Hindlimb muscle (tissue), 1 donor: Measurements from ENCODE around the gene PIGS. TPM values are rescaled to one million over a fixed set of nuclear protein-coding genes. Genes with fewer than 3 reads are reported as not detected.
A peak's percentile ranks its signal among the peaks of the same experiment; 100 is the strongest.

Source experiments
- DNase-seq: peaks from one replicate; pipeline ENCODE4 v3.0.0-alpha.2; 2013
- polyA plus RNA-seq: library from polyadenylated mRNA; unstranded; fragments of 120-200 nt; gene quantifications from one replicate; pipeline ENCODE4 v1.2.1, GENCODE V29; 2013; ENCODE audit not compliant: insufficient read length

PIGS gene
- polyA plus RNA-seq, 1 donor = 51.9 TPM

- no peak for DNase-seq
Measured at GRCh38 chr17:28549236-28550132, 21.8 kb downstream of the PIGS start.

DNA sequence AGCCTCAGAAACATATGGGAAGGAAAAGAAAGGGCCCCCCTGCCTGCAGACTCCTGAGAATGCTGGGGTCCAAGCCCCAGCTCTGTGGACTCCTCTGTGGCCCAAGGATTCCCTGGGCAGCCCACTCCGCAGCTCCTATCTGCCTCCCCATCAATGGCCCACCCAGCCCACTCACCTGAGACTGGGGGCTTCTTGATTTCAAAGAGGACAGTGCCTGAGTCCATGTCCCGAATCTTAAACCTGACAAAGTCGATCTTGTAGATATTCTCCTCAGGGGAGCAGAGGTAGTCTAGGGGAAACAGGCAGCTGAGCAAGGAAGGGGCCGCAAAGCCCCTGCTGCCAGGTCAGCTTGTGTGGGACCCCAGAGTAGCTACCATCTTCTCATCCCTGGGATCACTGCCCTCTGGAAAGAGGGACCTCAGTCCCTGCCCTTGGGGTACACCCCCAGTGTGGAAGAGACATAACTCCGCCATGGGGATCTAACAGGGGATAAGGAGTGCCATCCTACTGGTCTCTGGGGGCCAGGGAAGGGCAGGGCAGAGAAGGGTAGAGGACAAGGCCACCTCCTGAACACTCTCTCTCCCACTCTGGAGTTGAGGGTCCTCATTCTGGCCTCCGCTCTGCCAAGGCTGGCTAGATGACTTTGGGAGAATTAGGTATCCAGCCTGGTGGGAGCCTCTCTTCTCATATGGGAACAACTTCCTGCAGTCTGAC, 22.8 kb downstream of the PIGS start:
- no peak for DNase-seq

DNA sequence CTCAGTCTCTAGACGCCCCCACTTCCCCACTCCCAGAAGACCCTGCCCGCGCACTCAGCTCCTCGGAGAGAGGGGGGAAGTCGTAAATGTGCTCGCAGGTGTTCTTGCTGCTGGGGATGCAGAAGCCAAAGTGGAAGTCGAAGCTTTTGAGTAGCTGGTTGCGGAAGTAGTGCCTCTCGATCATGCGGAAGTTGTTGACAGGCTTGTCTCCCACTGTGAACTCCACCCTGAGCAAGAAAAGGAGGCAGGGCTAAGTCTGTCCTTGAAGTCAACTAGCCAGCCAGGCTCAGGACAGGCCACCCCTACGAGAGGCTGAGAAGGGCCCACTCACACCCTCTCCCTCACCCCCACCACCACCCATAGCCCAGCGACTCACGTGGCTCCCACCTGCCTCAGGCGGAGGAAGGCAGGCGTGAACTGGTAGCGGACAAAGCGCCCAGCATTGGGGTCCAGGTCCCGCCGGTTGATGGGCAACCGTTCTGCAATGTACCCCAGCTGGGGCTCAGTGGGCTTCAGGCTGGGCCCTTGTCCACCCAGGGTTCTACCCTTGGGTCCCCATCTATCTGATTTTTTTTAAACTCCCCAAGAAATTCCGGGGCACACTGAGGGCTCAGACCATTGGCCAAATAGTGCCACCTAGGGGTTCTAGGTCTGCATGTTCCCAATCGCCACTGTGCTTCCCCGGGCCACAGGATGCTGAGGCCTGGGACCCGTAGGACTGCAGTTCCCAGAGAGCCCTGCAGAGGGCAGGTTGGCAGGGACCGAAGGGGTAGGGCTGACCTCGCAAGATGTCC, 23.5 kb downstream of the PIGS start:
- peak; percentile 43 for DNase-seq

DNA sequence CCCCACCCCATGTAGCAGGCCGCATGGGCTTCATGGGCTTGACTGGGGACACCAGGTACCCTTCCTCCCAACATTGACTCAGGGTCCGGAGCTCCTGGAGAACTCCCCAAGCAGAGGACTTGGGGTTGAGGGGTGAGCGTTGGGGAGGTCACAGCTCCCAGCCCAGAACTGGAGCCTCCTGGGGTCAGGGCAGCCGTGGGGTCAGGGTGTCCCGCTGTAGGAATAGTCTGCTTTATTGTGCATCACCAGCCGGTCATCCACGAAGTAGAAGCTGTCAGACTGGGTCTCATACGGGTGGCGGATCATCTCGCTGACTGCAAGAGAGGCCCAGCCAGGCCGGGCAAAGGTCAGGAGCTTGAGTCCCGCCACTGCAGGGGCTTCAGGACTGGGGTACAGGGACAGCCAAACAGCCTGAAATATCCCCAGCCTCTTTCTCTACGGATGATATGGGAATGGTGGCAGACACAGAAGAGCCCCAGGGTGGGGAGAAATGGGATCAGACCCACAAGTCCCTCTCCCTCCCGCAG, 24.2 kb downstream of the PIGS start:
- DNase-seq = no peak

DNA sequence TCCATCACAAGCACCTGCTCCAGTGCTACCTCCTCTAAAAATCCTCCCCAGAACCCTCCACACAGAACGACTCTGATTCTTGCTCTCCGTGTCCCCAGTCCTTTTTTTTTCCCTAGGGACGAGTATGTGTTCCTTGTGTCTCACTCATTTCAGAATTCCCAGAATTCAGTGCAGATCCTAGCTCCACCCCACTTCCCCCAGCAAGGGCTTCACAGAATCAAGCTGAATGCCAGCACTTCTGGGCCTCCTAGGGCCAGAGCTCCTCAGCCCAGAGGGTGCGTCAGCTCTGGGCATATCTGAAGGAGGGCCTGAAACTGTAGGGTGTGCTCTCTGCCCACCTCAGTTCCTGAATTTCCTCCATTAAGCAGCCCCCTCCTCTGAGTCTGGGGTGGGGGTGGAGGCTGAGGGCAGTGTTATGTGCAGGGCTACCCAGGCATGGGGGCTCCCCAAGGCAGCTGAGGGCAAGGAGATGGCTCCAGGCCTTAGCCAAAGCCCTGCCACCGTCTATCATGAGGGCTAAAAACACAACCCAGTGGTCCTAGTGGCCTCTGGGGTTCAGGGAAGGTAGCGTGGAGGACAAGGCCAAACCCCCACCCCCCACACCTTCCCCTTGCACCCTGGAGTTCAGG, 25.4 kb downstream of the PIGS start:
- DNase-seq = no peak

- no peak for DNase-seq
Measured at GRCh38 chr17:28545141-28545503, 26.2 kb downstream of the PIGS start.

- DNase-seq = no peak
Measured at GRCh38 chr17:28544402-28545140, 26.8 kb downstream of the PIGS start.

GRCh38 chr17:28541439-28541838, 29.9 kb downstream of the PIGS start:
- DNase-seq = no peak

DNA sequence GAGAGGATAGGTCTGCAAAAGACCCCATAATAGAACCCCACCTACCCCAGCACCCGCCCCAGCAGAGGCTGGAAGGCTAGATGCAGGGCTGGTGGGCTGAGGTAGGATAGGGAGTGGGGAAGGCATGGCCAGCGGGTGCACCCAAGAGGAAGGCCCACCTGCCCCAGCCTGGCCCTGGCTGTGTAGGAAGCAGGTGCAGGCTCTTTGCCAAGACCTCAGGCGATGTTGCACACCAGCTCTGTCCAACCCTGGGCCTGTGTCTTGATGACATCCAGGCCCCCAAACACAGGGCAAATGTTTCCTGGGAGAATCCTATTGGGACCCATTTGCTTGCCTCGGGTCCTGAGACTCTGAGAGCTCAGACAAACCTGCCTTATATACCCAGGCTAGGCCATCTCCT, 31.1 kb downstream of the PIGS start:
- no peak for DNase-seq

GRCh38 chr17:28538296-28538895, 32.9 kb downstream of the PIGS start:
- DNase-seq = no peak

GRCh38 chr17:28537219-28537610, 34.1 kb downstream of the PIGS start:
- no peak for DNase-seq

GRCh38 chr17:28536532-28537218, 34.6 kb downstream of the PIGS start:
- no peak for DNase-seq

GRCh38 chr17:28534740-28535375, 36.5 kb downstream of the PIGS start:
- DNase-seq = no peak

DNA sequence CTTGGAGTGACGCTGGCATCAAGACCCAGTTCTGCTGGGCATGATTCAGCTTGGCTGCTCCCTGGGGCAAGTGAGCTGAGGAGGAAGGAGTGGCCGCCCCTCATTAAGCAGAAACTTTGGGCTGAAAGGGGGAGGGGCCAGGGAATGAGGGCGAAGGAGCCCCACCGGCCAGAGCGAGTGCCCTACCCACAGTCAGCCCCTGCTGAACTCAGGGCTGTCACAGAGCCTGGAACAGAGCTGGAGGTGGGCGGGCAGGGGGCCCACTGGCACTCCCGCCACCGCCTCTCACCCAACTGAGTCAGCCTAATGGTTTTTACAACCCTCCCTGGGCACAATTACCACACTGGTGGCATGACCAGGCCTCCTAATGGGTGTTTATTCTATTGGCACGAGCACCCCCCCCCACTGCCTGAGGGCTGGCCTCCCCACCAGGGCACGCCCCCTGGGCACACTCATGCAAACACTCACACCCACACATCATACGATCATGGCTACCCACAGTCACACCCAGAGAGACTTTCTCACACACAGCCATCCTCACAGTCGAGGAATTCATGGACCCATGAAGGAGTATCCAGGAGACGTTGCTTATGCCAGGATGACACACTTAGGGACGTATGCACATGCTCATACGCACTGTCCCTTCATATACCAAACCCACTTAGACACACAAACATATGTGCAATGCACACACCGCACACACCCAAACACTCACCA, 38.1 kb downstream of the PIGS start:
- no peak for DNase-seq

DNA sequence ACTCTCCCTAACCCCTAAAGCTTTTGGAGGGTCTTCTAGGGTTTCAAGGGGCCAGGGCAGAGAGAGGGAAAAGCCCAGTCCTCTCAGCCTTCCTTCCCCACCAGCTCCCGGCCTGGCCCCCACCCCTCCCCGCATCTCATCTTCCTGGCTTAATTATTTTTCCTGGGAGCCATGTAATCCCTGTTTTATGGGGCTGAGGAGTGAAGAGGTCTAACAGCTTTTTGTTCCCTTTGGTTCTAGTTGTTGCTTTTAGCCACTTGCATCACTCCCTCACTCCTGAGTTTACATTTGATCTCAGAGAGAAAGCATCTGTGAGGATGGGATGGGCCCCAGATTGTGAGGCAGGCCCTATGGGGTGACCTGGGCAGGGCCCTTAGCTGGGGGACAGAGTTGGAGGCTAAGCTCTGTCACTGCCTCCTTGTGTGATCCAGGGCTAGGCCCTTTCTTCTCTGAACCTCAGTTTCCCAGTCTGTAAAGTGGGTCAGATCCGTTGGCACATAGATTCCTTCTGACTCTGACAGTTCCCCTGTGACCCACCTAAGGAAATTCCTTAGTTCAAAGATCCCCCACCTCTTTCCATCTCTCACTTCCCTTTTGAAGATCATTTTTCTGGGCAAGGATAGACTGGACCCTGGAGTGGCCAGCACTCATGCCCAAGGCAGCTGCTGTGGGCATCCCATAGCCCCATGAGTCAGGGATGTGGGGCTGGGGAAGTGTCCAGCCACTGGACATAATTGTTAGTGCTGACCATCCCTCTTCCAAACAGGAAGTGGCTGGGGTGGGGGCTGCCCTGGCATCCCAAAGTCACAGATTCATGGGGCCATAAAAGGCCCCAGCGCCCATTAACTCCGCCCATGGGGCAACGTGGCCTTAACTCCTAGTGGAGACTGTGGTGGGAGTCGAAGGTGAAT, 39.0 kb downstream of the PIGS start:
- no peak for DNase-seq

DNA sequence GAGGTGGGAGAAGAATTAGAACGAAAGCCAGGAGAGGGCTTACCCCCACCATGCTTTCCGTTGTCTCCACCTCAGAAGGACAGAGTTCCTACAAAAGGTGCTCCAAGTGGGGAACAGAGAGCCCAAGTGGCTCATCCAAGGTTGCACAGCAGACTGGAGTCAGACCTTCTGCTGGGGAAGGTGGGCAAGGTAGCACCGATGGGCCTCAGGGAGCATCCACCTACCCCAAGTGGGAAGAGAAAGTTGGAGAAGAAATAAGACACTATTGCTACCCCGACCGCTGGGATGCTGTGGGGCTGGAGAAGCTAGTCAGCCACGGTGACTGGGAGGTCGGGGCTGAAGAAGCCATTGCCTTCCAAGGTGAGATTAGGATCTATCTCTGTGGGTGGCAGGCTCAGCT, 40.4 kb downstream of the PIGS start:
- DNase-seq = no peak

DNA sequence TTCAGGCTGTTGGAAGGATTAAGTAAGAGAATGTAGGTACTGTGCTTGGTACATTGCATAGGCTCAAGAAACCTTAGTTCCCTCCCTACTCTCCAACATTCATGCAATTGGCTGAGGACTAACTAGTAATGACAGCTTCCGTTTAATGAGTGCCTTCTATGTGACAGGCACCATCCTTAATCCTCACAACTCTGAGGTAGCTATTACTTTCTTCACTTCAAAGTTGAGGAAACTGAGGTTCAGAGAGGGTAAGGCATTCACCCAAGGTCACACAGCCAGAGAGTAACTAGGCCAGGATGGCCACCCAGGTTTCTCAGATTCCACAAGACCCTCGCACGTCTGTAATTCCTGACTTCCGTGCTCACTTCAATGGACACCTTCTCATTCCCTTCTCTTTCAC, 41.1 kb downstream of the PIGS start:
- DNase-seq = no peak

GRCh38 chr17:28529013-28529400, 42.3 kb downstream of the PIGS start:
- no peak for DNase-seq
